GM10248 (cell line): ENCODE data around the gene SPOCD1.

Source experiments
- CTCF ChIA-PET: fragments of 300-600 bp; sonication (Branson Sonifier 250); formaldehyde crosslinking; extraction: SDS; loops from one replicate; lab custom pipeline; 2021; ENCODE audit warnings: antibody characterized with exemption; lab: Yijun Ruan, JAX
- POLR2A ChIA-PET: fragments of 350-650 bp; sonication (Branson Sonifier 250); formaldehyde crosslinking; extraction: SDS; loops from one replicate; lab custom pipeline; 2020; ENCODE audit warnings: antibody characterized with exemption; lab: Yijun Ruan, JAX
- DNase-seq: peaks from one replicate; pipeline ENCODE4 v3.0.0; 2012; ENCODE audit errors: extremely low spot score
- TF ChIP-seq, protein P1 (sequence below): IDR thresholded peaks from 2 replicates; pipeline ENCODE4 v1.5.1; 2012; ENCODE audit warnings: mild to moderate bottlenecking, low read depth; ENCODE audit errors: extremely low read depth, missing control alignments, control extremely low read depth

The SPOCD1 gene

GRCh38 chr1:31782421-31783410 is 33.1 kb downstream of the SPOCD1 start:
- DNase-seq, result no peak
- ChIA-PET CTCF (interaction anchor here (1.7 kb wide), 1 partner anchor 20 kb away, joined by 5 read pairs; no protein-coding TSS in a partner anchor), POLR2A (no interaction called here)
- TF ChIP-seq, protein P1, sequence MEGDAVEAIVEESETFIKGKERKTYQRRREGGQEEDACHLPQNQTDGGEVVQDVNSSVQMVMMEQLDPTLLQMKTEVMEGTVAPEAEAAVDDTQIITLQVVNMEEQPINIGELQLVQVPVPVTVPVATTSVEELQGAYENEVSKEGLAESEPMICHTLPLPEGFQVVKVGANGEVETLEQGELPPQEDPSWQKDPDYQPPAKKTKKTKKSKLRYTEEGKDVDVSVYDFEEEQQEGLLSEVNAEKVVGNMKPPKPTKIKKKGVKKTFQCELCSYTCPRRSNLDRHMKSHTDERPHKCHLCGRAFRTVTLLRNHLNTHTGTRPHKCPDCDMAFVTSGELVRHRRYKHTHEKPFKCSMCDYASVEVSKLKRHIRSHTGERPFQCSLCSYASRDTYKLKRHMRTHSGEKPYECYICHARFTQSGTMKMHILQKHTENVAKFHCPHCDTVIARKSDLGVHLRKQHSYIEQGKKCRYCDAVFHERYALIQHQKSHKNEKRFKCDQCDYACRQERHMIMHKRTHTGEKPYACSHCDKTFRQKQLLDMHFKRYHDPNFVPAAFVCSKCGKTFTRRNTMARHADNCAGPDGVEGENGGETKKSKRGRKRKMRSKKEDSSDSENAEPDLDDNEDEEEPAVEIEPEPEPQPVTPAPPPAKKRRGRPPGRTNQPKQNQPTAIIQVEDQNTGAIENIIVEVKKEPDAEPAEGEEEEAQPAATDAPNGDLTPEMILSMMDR, result no peak

DNA sequence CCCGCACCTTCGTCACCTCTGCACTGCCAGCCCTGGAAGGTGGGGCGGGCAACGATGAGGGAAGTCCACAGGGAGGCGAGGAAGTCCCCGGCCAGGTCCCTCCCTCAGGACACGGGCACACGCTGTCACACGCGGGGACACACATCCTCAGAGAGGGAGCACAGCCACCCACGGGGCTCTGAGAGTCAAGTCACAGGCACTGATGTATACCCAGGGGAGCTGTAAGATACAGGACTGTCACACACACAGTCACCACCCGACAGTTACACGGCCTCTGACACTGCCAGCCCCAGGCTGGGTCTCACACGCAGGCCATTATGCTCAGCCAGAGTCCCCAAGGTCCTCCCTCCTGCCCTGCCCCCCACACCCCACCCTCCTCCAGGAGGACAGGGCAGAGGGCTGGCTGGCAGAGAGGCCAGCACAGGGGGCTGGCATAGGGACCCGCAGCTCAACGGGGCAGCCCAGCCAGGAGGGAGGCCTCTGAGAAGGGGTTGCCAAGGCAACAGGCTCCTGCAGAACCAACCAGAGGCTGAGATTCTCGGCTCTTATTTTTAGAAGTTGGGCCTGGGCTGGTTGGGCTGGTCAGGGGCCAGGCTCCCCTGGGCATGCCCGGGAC is 34.0 kb downstream of the SPOCD1 start:
- CTCF ChIA-PET, result no interaction called here
- DNase-seq, result no peak

DNA sequence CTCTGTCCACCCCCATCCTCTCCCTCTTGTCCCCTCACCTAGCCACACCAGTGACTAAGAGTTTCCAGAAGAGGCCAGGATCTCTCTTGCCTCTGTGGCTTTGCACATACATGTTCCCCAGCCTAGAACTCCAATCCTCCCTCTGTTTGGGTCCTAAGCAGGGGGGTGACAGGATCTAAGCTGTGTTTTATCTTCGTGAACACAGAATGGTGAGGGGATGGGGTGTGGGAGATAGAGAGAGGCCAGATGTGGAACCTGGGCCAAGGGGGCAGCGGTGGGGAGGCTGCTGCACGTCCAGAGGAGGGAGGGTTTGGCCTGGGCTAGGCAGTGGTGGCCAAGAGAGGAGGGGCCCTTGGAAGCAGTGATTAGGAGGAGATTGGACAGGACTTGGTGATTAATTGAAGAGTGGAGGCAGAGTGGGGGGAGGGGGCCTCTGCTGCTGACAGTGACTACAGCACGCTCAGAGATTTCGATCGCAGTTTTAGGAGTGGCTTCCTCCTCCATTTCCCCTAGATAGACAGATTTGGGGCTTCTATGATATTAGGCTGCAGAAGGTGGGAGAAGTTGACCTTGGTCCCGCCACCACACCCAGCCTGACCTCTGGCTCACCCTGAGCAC is 34.6 kb downstream of the SPOCD1 start:
- no peak for DNase-seq
- POLR2A ChIA-PET, result no interaction called here
- CTCF ChIA-PET, result no interaction called here
- TF ChIP-seq, protein P1, result no peak

More for the DNA sequence above, 34.0 kb downstream of the SPOCD1 start:
- TF ChIP-seq, protein P1, result no peak
- POLR2A ChIA-PET, result no interaction called here

GRCh38 chr1:31780632-31781031 is 35.2 kb downstream of the SPOCD1 start:
- TF ChIP-seq, protein P1, result no peak
- CTCF ChIA-PET, result interaction anchor here (5.9 kb wide), 1 partner anchor 8 kb away, joined by 30 read pairs; no protein-coding TSS in a partner anchor
- DNase-seq, result no peak
- POLR2A ChIA-PET, result no interaction called here

DNA sequence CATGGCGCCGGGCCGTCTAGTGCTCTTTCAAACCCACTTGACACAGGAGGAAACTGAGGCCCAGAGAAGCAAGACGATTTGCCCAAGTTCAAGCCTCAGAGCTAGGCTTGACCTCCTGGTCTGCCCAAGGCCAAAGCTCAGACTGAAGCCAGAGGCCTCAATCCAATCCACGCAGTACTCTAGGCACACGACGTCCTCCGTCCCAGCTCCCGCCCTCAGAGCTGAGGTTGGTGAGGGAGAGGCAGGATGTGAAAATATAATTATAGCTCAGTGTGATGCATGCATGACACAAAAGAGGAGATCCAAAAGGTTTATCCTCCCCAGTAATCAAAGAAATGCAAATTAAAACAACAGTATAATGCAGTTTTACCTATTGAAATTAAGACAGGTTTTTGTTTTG is 36.1 kb downstream of the SPOCD1 start:
- POLR2A ChIA-PET, result no interaction called here
- TF ChIP-seq, protein P1, result no peak
- DNase-seq, result no peak
- CTCF ChIA-PET, result interaction anchor here (1.1 to 5.9 kb wide), 4 partner anchors 9 to 34 kb away, joined by 3 to 30 read pairs (median 3); no protein-coding TSS in a partner anchor
